HEK293 (cell line): Measurements from ENCODE around the gene CRMP1.

Experiments
- CTCF ChIA-PET: fragments of 350-600 bp; formaldehyde crosslinking; extraction: SDS; loops from one replicate; lab custom pipeline; 2021; ENCODE audit warnings: antibody characterized with exemption; lab: Yijun Ruan, JAX
- POLR2A ChIA-PET: fragments of 300-600 bp; formaldehyde crosslinking; extraction: SDS; loops from one replicate; lab custom pipeline; 2020; ENCODE audit warnings: antibody characterized with exemption, inconsistent platforms; lab: Yijun Ruan, JAX
- H3K27ac ChIP-seq: fragments of 200-500 bp; sonication (Bioruptor generic); 2 replicates; pipeline ENCODE4 v1.5.1; 2014; ENCODE audit warnings: low read depth, low read length, control low read depth, inconsistent platforms; ENCODE audit errors: extremely low read depth
- H3K36me3 ChIP-seq, 2 experiments: fragments of 200-500 bp in 1 of 2; sonication (Bioruptor generic) in 1 of 2; 1 replicate in 1 of 2; 2 replicates in 1 of 2; pipeline ENCODE4 v1.5.1; 2014 to 2017; ENCODE audit warnings: inconsistent platforms in 2 of 2, low read length in 2 of 2; ENCODE audit not compliant: control insufficient read depth in 2 of 2, insufficient read depth in 1 of 2
- H3K4me1 ChIP-seq: fragments of 200-500 bp; sonication (Bioruptor generic); 2 replicates; pipeline ENCODE4 v1.5.1; 2014; ENCODE audit warnings: mild to moderate bottlenecking, low read length, inconsistent platforms; ENCODE audit not compliant: control insufficient read depth, insufficient read depth
- H3K4me3 ChIP-seq: 2 replicates; pipeline ENCODE4 v1.5.1; 2011; ENCODE audit warnings: low read depth, mild to moderate bottlenecking, control low read depth, low read length, moderate library complexity
- H3K9me3 ChIP-seq: fragments of 200-500 bp; sonication (Bioruptor generic); 2 replicates; pipeline ENCODE4 v1.5.1; 2014; ENCODE audit warnings: low read depth, low read length, inconsistent platforms; ENCODE audit not compliant: control insufficient read depth, insufficient read depth
- FEZF1 ChIP-seq: fragments of 450-650 bp; formaldehyde crosslinking; IDR thresholded peaks from 2 replicates; pipeline ENCODE4 v1.5.1; 2016; ENCODE audit warnings: missing biosample characterization, missing genetic modification characterization
- HIC1 ChIP-seq: fragments of 450-650 bp; formaldehyde crosslinking; IDR thresholded peaks from 2 replicates; pipeline ENCODE4 v1.5.1; 2016; ENCODE audit warnings: missing biosample characterization, missing genetic modification characterization
- REPIN1 ChIP-seq: fragments of 450-650 bp; formaldehyde crosslinking; IDR thresholded peaks from 2 replicates; pipeline ENCODE4 v1.5.1; 2017; ENCODE audit warnings: missing biosample characterization, missing genetic modification characterization, low read depth
- SCRT1 ChIP-seq: fragments of 450-650 bp; formaldehyde crosslinking; IDR thresholded peaks from 2 replicates; pipeline ENCODE4 v1.5.1; 2016; ENCODE audit warnings: missing biosample characterization, missing genetic modification characterization, borderline replicate concordance
- SCRT2 ChIP-seq: fragments of 450-650 bp; formaldehyde crosslinking; IDR thresholded peaks from 2 replicates; pipeline ENCODE4 v1.5.1; 2016; ENCODE audit warnings: missing biosample characterization, missing genetic modification characterization
- SP3 ChIP-seq: fragments of 450-650 bp; formaldehyde crosslinking; IDR thresholded peaks from 2 replicates; pipeline ENCODE4 v1.5.1; 2016; ENCODE audit warnings: missing biosample characterization, missing genetic modification characterization
- ZBTB10 ChIP-seq: fragments of 450-650 bp; formaldehyde crosslinking; IDR thresholded peaks from 2 replicates; pipeline ENCODE4 v1.5.1; 2016; ENCODE audit warnings: missing biosample characterization, missing genetic modification characterization
- ZBTB20 ChIP-seq: fragments of 450-650 bp; formaldehyde crosslinking; IDR thresholded peaks from 2 replicates; pipeline ENCODE4 v1.5.1; 2016; ENCODE audit warnings: missing biosample characterization, missing genetic modification characterization
- ZBTB21 ChIP-seq: fragments of 450-650 bp; formaldehyde crosslinking; IDR thresholded peaks from 2 replicates; pipeline ENCODE4 v1.5.1; 2017; ENCODE audit warnings: missing biosample characterization, missing genetic modification characterization
- ZNF132 ChIP-seq: fragments of 450-650 bp; formaldehyde crosslinking; IDR thresholded peaks from 2 replicates; pipeline ENCODE4 v1.5.1; 2017; ENCODE audit warnings: missing biosample characterization, missing genetic modification characterization, borderline replicate concordance
- ZNF133 ChIP-seq: fragments of 450-650 bp; formaldehyde crosslinking; IDR thresholded peaks from 2 replicates; pipeline ENCODE4 v1.5.1; 2016; ENCODE audit warnings: missing biosample characterization, missing genetic modification characterization
- ZNF223 ChIP-seq: fragments of 450-650 bp; formaldehyde crosslinking; IDR thresholded peaks from 2 replicates; pipeline ENCODE4 v1.5.1; 2016; ENCODE audit warnings: missing biosample characterization, missing genetic modification characterization
- ZNF280C ChIP-seq: fragments of 450-650 bp; formaldehyde crosslinking; IDR thresholded peaks from 2 replicates; pipeline ENCODE4 v1.5.1; 2016; ENCODE audit warnings: missing biosample characterization, missing genetic modification characterization
- ZNF335 ChIP-seq: fragments of 450-650 bp; formaldehyde crosslinking; conservative IDR thresholded peaks from 2 replicates; pipeline ENCODE4 v1.5.1; 2016; ENCODE audit warnings: missing biosample characterization, missing genetic modification characterization
- ZNF362 ChIP-seq: fragments of 450-650 bp; formaldehyde crosslinking; IDR thresholded peaks from 2 replicates; pipeline ENCODE4 v1.5.1; 2016; ENCODE audit warnings: missing biosample characterization, missing genetic modification characterization
- ZNF366 ChIP-seq: fragments of 450-650 bp; formaldehyde crosslinking; conservative IDR thresholded peaks from 2 replicates; pipeline ENCODE4 v1.5.1; 2016; ENCODE audit warnings: missing biosample characterization, missing genetic modification characterization
- ZNF521 ChIP-seq: fragments of 450-650 bp; formaldehyde crosslinking; IDR thresholded peaks from 2 replicates; pipeline ENCODE4 v1.5.1; 2017; ENCODE audit warnings: missing biosample characterization, mild to moderate bottlenecking, missing genetic modification characterization
- ZNF530 ChIP-seq: fragments of 450-650 bp; formaldehyde crosslinking; IDR thresholded peaks from 2 replicates; pipeline ENCODE4 v1.5.1; 2016; ENCODE audit warnings: low read depth, missing biosample characterization, missing genetic modification characterization
- ZNF585B ChIP-seq: fragments of 450-650 bp; formaldehyde crosslinking; IDR thresholded peaks from 2 replicates; pipeline ENCODE4 v1.5.1; 2016; ENCODE audit warnings: missing biosample characterization, missing genetic modification characterization
- ZNF600 ChIP-seq: fragments of 450-650 bp; formaldehyde crosslinking; IDR thresholded peaks from 2 replicates; pipeline ENCODE4 v1.5.1; 2016; ENCODE audit warnings: missing biosample characterization, missing genetic modification characterization
- ZNF768 ChIP-seq: fragments of 450-650 bp; formaldehyde crosslinking; IDR thresholded peaks from 2 replicates; pipeline ENCODE4 v1.5.1; 2018; ENCODE audit warnings: missing biosample characterization, mild to moderate bottlenecking, missing genetic modification characterization
- ZNF776 ChIP-seq: fragments of 450-650 bp; formaldehyde crosslinking; IDR thresholded peaks from 2 replicates; pipeline ENCODE4 v1.5.0; 2017; ENCODE audit warnings: missing biosample characterization, missing genetic modification characterization, borderline replicate concordance
- ZSCAN16 ChIP-seq: fragments of 450-650 bp; formaldehyde crosslinking; IDR thresholded peaks from 2 replicates; pipeline ENCODE4 v1.5.1; 2016; ENCODE audit warnings: missing biosample characterization, missing genetic modification characterization

The CRMP1 gene

GRCh38 chr4:5883916-5884315 lies 9.0 kb downstream of the CRMP1 start (continued):
- TF ChIP-seq REPIN1 (tag by site-specific recombination) = no peak
- TF ChIP-seq FEZF1 (tag by site-specific recombination) = no peak
- TF ChIP-seq ZNF132 (tag by site-specific recombination) = no peak
- no peak for TF ChIP-seq ZNF280C (tag by site-specific recombination)
- TF ChIP-seq ZNF530 = no peak
- TF ChIP-seq ZNF133 (tag by site-specific recombination) = no peak
- no peak for TF ChIP-seq ZSCAN16
- no peak for TF ChIP-seq ZBTB21
- no peak for TF ChIP-seq ZBTB10
- no peak for TF ChIP-seq SP3 (tag by site-specific recombination)

- Histone ChIP-seq H3K27ac (no peak overlapping the region), H3K4me3 (no peak overlapping the region), H3K9me3 (no peaks in the 10 kb centered on the region), H3K4me1 (no peaks in the 10 kb centered on the region), H3K36me3 (no peaks in the 10 kb centered on the region)
- CTCF ChIA-PET = no interaction called here
- TF ChIP-seq ZNF600 (tag by site-specific recombination) (no peak), ZNF335 (tag by site-specific recombination) (no peak), ZNF768 (tag by site-specific recombination) (no peak), ZNF521 (no peak), SCRT2 (tag by site-specific recombination) (peak; percentile 90), ZNF776 (no peak), ZNF223 (tag by site-specific recombination) (no peak), ZNF362 (tag by site-specific recombination) (no peak), ZNF366 (tag by site-specific recombination) (0 out of 2 replicates have a peak, but pooled peaks have one; percentile 15), HIC1 (tag by site-specific recombination) (no peak), SCRT1 (peak; percentile 36; the same call in 1 of the 2 replicates), ZBTB20 (tag by site-specific recombination) (no peak), ZNF585B (tag by site-specific recombination) (no peak)
- POLR2A ChIA-PET = no interaction called here
These were observed 9.9 kb downstream of the CRMP1 start for GRCh38 chr4:5882947-5883346.
